Adrenal gland (tissue), 5 donors: ENCODE results near the gene CRB1.

Experiments
- CTCF ChIP-seq, 6 experiments: fragments of 450-650 bp in 4 of 6; fragments of 200-600 bp in 2 of 6; sonication (generic) in 1 of 6; IDR thresholded peaks; 1 replicate in 5 of 6; 2 replicates in 1 of 6; pipeline versions ENCODE4 v1.5.1 to v1.8.0; 2016 to 2021; ENCODE audit warnings: antibody characterized with exemption in 6 of 6, mild to moderate bottlenecking in 2 of 6, moderate library complexity in 1 of 6
- POLR2A ChIP-seq, 2 donors: fragments of 450-650 bp; IDR thresholded peaks; one replicate each; pipeline ENCODE4 v1.6.1; 2017; ENCODE audit warnings: antibody characterized with exemption in 2 of 2, mild to moderate bottlenecking in 2 of 2, moderate library complexity in 1 of 2
- donor health status: DM: no; HTN: no; CAD: no.

- TF ChIP-seq CTCF (IDR thresholded peaks at IDR 0.05) = no peak
- TF ChIP-seq POLR2A (IDR thresholded peaks at IDR 0.05) = no peak
Observed at GRCh38 chr1:197250616-197251015, 17.4 kb upstream of the CRB1 start.
